Right lobe of liver (tissue), 6 donors: ENCODE results near the gene ERGIC1. TPM values are rescaled to one million over a fixed set of nuclear protein-coding genes. Genes with fewer than 3 reads are reported as not detected.
A peak's percentile ranks its signal among the peaks of the same experiment; 100 is the strongest.
"Not testable (repeated sequence)": the region's sequence is repeated elsewhere in the genome, so short reads cannot be mapped to it uniquely, and the experiment has no call there.

ENCODE experiments used
- ATAC-seq, 4 donors: fragments of 200-7000 bp; cut with Tn5 transposase; one replicate each; pipeline ENCODE4 v1.9.1; 2020; ENCODE audit warnings: mild to moderate bottlenecking in 4 of 4, moderate library complexity in 4 of 4
- DNase-seq, 3 donors: peaks; one replicate each; pipeline ENCODE4 v3.0.0-alpha.2; 2020
- H3K27ac ChIP-seq, 3 donors: fragments of 200-600 bp; one replicate each; pipeline ENCODE4 v1.8.0; 2022
- H3K27me3 ChIP-seq, 2 donors: fragments of 200-600 bp; one replicate each; pipeline ENCODE4 v1.8.0; 2022
- H3K36me3 ChIP-seq, 4 donors: fragments of 200-600 bp; sonication (generic) in 1 of 4; one replicate each; pipeline versions ENCODE4 v1.5.1 to v1.8.0; 2017 to 2022; ENCODE audit warnings: control low read depth in 1 of 4
- H3K4me1 ChIP-seq, 4 donors: fragments of 200-600 bp; sonication (generic) in 1 of 4; one replicate each; pipeline versions ENCODE4 v1.5.1 to v1.8.0; 2017 to 2022; ENCODE audit warnings: control low read depth in 1 of 4
- H3K4me3 ChIP-seq, 3 donors: fragments of 200-600 bp; one replicate each; pipeline ENCODE4 v1.8.0; 2022
- H3K9me3 ChIP-seq, 4 donors: fragments of 200-600 bp; sonication (generic) in 1 of 4; one replicate each; pipeline versions ENCODE4 v1.5.1 to v1.8.0; 2017 to 2022; ENCODE audit warnings: control low read depth in 1 of 4
- POLR2A ChIP-seq: fragments of 450-650 bp; IDR thresholded peaks from one replicate; pipeline ENCODE4 v1.6.1; 2017; ENCODE audit warnings: antibody characterized with exemption, mild to moderate bottlenecking
- WGBS: methylation state at CpG from one replicate; pipeline ENCODE4 v1.1.6; 2018; ENCODE audit warnings: low coverage, low lambda C conversion rate; ENCODE audit not compliant: insufficient coverage; ENCODE audit errors: missing lambda C conversion rate; 5-methylcytosine and 5-hydroxymethylcytosine counted together
- intact Hi-C, 2 donors: fragments of 100-400 bp; cut with DNase I; formaldehyde crosslinking; loops; one replicate each; pipeline versions ENCODE4 v1.11.2 to v1.14.1; 2022
- long read RNA-seq: library from polyadenylated mRNA; unstranded; transcript quantifications from one replicate; pipeline ENCODE4 v2.0.0, GENCODE V29; 2019
- total RNA-seq, 6 experiments: library from RNA; depleted of rRNA in 2 of 6; stranded (reverse); fragments of >200 nt in 2 of 6; fragmentation: NEBNext Ultra II Directional in 3 of 6; extraction: Animal tissue kit (Norgen Biotek cat#: 25700) in 3 of 6; gene quantifications; one replicate each; pipeline versions ENCODE4 v1.1.0 to v1.2.4, GENCODE V29; 2016 to 2023
- TF ChIP-seq, protein P1 (sequence below), 4 donors: fragments of 200-600 bp in 3 of 4; fragments of 450-650 bp in 1 of 4; IDR thresholded peaks; one replicate each; pipeline versions ENCODE4 v1.5.1 to v1.8.0; 2016 to 2022; ENCODE audit warnings: antibody characterized with exemption in 4 of 4, mild to moderate bottlenecking in 2 of 4
- donor health status: DM: no; HTN: yes; CAD: no.
- donor health status: DM: no; HTN: no; CAD: no.
- donor health status: DM: no; HTN: no; CAD: no.
- donor health status: DM: no; HTN: yes; CAD: no.
- donor health status: DM: no; HTN: yes; CAD: no.

ERGIC1 gene
- total RNA-seq, result 100 to 1,000 TPM; 103 to 264 (median 154) TPM
- long read RNA-seq, partial matches to known transcripts, result 0 of 1 reads
- long read RNA-seq, other reads (novel, unspliced or antisense), result 1 of 1 reads

DNA sequence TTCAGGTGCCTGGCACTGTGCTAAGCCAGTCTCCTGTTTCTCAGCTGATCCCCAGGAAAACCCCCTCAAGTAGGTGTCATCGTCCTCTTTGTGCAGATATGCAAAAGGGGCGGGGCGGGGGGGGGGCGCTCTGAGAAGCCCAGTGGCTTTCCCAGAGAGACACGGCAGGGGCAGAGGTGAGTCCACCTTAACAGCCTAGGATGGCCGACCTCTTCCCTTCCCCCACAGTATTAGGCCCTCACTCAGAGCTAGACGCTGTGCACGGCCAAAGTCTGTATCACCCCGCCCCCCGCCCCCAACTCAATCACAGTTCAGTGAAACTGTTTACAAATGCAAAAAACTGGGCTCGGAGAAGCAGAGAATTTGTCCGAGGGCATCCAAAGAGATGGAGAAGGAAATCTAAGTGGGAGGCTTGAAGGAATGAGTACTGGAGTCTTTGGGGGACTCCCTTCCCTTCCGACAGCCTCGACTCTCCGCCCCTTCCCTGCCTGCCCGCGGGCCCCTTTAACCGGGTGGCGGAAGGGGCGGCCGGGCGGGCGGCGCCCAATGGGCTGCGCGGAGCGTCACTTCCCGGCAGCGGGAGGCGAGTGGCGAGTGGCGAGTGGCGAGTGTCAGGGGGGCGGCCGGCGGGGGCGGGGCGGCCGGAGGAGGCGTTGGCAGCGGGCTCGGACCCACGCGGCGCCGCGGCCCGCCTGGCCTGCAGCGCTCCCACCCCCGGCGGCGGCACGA is at the start of gene ERGIC1:
ERGIC1 (plus strand) TSS at position 566 of the 729 bp plus-strand sequence; CDS start at position 729, 163 bp downstream.
- ATAC-seq, result peak; percentile 69 to 86 (median 80)
- 2% methylated on average over 10 of the region's 53 CpGs for WGBS
- Histone ChIP-seq H3K4me3 (peak within 1 kb of the TSS; percentile 68 to 87 (median 78)), H3K27me3 (no peaks in the 10 kb centered on the region), H3K9me3 (no peaks in the 10 kb centered on the region), H3K36me3 (no peaks in the 10 kb centered on the region), H3K27ac (peak within 1 kb of the TSS; percentile 81 to 92 (median 86)), H3K4me1 (peaks cover 0 to 36% (median 11%) of the 10 kb centered on the region in 4 donors)
- peak; percentile 95 for DNase-seq
- TF ChIP-seq POLR2A, result peak; percentile 98
- TF ChIP-seq, protein P1, sequence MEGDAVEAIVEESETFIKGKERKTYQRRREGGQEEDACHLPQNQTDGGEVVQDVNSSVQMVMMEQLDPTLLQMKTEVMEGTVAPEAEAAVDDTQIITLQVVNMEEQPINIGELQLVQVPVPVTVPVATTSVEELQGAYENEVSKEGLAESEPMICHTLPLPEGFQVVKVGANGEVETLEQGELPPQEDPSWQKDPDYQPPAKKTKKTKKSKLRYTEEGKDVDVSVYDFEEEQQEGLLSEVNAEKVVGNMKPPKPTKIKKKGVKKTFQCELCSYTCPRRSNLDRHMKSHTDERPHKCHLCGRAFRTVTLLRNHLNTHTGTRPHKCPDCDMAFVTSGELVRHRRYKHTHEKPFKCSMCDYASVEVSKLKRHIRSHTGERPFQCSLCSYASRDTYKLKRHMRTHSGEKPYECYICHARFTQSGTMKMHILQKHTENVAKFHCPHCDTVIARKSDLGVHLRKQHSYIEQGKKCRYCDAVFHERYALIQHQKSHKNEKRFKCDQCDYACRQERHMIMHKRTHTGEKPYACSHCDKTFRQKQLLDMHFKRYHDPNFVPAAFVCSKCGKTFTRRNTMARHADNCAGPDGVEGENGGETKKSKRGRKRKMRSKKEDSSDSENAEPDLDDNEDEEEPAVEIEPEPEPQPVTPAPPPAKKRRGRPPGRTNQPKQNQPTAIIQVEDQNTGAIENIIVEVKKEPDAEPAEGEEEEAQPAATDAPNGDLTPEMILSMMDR (IDR thresholded peaks at IDR 0.05), result no peak
- intact Hi-C loops, result loop anchor here in 1 of 2 donors (10.0 kb wide), 1 partner anchor 49 kb away; no protein-coding TSS in a partner anchor

GRCh38 chr5:172785429-172786088 is 48.5 kb upstream of the ERGIC1 start:
- no peaks in the 10 kb centered on the region for H3K36me3 ChIP-seq
- H3K9me3 ChIP-seq, result no peaks in the 10 kb centered on the region
- intact Hi-C loops, result loop anchor here in 1 of 2 donors (10.0 kb wide), 1 partner anchor 49 kb away; the partner anchor contains the start of gene ERGIC1
- no peak for TF ChIP-seq POLR2A
- TF ChIP-seq, protein P1 (IDR thresholded peaks at IDR 0.05), result no peak
- peaks cover 0 to 43% (median 9%) of the 10 kb centered on the region in 4 donors for H3K4me1 ChIP-seq
- H3K4me3 ChIP-seq, result no peak overlapping the region
- ATAC-seq (peak; percentile 21 to 60 (median 46)), DNase-seq (peak in 2 of 3 donors; percentile 46 to 72)
- 69% methylated on average over 6 of the region's 7 CpGs for WGBS
- H3K27ac ChIP-seq, result peak overlapping the region in 1 of 3 donors; percentile 75
- no peaks in the 10 kb centered on the region for H3K27me3 ChIP-seq

GRCh38 chr5:172786736-172787462 is 47.2 kb upstream of the ERGIC1 start:
- no peaks in the 10 kb centered on the region for H3K36me3 ChIP-seq
- H3K4me3 ChIP-seq, result no peak overlapping the region
- DNase-seq, result peak in 2 of 3 donors; percentile 62 to 64
- intact Hi-C loops, result loop anchor here in 1 of 2 donors (10.0 kb wide), 1 partner anchor 48 kb away; the partner anchor contains the start of gene ERGIC1
- no peaks in the 10 kb centered on the region for H3K27me3 ChIP-seq
- 64% methylated on average over 7 of the region's 9 CpGs for WGBS
- peak in 3 of 4 donors; percentile 14 to 51 (median 36) for ATAC-seq
- H3K9me3 ChIP-seq, result no peaks in the 10 kb centered on the region
- TF ChIP-seq, protein P1 (IDR thresholded peaks at IDR 0.05), result no peak
- peak; percentile 12 for TF ChIP-seq POLR2A
- H3K27ac ChIP-seq, result peak overlapping the region in 1 of 3 donors; percentile 75
- peaks cover 0 to 41% (median 9%) of the 10 kb centered on the region in 4 donors for H3K4me1 ChIP-seq

- ATAC-seq, DNase-seq, H3K4me3 ChIP-seq, H3K9me3 ChIP-seq, H3K36me3 ChIP-seq, H3K27me3 ChIP-seq: not testable (repeated sequence)
- peaks cover 0 to 41% (median 6%) of the 10 kb centered on the region in 4 donors for H3K4me1 ChIP-seq
- 100% methylated on average over 1 of the region's 3 CpGs for WGBS
- H3K27ac ChIP-seq, result peak overlapping the region in 1 of 3 donors; percentile 75
- intact Hi-C loops, result loop anchor here in 1 of 2 donors (10.0 kb wide), 1 partner anchor 47 kb away; the partner anchor contains the start of gene ERGIC1
Observed at GRCh38 chr5:172787538-172787937, 46.5 kb upstream of the ERGIC1 start.
